ENCODE results near the gene S100A5.
A peak's percentile ranks its signal among the peaks of the same experiment; 100 is the strongest.

Gene S100A5

DNA sequence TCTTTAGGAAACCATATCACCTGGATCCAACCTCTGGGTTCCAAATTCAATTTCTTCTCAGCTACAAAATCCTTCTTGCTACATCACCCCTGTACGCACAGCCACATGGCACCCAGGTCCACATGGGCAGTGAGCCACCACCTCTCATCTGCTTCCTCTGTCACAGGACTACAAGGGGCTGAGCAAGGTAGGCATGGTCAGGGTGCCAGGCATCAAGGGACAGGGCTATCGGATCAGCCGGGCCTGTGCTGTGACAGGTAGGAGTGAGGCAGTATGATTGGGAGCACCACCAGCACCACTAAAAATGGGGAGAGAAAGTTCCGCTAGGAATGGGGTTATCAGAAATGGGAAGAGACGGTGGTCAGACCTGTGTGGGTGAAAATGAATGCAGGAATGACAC, 34.3 kb downstream of the S100A5 start:
- FAIRE-seq, result no peak

DNA sequence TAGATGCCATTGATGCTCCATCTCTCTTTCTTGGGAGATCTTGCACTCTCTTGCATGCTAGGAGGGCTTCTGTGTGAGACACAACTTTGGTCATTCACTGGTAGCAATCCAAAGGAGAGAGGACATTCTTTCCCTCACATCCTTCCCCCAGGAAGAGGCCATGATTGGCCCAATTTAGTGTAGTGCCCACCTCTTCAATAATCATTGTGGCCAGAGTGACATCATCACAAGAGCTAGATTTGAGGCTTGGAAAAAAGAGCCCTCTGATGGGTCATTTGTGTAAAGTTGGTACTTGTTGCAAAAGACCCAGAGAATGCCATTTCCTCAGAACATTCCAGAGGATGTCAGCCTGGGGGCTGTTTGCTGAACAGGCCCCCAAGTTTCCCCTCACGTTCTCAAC, 35.2 kb downstream of the S100A5 start:
- no peak for FAIRE-seq

DNA sequence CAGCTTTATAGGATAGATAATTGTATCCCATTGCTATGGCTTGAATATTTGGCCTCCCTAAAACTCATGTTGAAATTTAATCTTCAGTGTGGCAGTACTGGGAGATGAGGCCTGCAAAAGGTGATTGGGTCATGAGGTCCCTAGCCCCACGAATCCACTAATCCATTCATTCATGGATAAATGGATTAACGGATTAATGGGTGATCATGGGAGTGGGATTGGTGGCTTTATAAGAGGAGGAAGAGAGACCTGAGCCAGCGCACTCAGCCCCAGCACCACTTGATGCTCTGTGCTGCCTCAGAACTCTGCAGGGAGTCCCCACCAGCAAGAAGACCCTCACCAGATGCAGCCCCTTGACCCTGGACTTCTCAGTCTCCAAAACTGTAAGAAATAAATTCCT, 37.0 kb downstream of the S100A5 start:
- no peak for FAIRE-seq

DNA sequence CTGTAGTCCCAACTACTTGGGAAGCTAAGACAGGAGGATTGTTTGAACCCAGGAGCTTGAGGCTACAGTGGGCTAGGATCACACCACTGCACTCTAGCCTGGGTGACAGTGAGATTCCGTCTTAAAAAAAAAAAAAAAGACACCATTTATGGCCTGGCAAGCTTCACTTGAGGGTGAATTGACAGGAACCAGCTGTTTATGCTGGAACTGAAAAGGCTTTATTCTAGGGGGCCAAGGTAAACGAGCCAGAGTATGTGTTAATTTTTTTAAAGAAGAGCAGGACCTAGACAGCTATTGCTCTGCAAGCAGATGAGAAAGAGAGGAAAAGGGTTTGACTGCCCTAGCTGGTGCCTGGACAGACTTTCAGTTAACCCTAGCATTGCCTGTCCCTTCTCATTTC, 42.0 kb downstream of the S100A5 start:
- no peak for FAIRE-seq

DNA sequence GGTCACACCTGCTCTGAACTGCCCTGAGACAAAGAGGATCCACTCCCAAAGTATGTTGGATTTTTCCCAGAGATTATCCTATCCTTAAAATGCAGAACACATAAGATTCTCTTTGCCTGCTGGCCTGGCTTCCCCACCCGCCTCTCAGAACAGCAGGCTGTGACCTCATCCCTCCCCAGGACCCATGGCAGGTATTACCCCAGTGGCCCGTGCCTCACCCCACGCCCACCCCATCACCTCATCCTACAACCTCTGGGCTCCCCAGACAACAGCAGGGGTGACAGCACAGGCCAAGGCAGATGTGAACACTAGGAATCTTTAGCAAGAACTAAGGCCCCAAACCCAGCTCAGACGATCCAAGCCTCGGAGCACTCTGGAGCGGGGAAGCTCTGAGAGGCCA, 45.2 kb downstream of the S100A5 start:
- no peak for FAIRE-seq

DNA sequence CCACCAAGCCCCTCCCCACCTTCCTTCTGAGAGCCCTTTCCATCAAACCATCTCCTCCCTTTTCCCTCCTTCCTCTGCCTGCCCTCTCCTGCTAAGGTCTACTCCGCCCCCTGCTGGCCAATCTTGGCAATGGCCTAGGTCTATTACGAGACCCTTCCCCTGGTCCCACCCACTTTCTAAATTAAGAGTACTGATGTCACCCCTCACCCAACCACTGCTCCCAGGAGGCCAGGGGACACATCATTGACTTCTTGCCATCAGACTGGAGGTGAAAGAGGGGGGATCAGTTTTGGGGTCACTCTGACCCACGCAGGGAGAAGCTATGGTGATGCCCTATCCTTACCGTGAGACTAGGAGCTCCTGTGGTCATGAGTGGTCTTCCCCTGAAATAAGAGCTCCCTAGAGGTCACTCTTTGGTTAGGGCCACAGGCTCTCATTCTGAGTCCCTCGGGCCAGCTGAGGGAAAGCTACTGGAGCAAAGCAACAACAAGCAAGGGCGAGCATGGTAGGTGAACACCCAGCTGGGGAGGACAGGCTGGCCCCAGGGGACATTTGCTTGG, 45.7 kb downstream of the S100A5 start:
- peak; percentile 43 for FAIRE-seq

DNA sequence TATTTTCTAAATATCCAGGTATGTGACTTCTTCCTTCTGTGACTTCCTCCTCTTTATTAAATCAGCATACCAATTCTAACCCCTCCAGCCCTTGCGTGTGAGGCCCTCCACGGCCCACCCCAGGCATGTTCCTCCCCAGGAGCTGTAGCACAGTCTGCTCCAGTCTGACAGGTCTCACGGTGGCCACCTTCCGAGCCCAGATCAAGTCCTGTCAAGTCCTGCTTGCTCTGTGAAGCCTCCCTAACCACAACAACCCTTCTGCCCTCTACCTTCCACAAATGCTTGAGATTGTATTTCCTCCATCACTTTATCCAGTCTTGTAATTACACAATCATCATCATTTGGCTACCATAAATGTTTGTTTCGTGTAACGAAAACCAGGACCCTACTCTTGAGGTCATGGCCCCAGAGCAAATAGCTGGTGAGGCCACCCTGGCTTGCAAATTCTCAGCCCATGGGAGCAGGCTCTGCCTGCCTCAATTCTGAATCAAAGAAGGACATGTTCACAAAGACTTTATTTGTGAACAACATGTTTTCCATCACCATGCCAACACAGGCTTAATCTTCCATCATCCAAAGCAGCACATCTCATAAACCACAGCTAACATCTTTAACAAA, 47.3 kb downstream of the S100A5 start:
- FAIRE-seq, result no peak

DNA sequence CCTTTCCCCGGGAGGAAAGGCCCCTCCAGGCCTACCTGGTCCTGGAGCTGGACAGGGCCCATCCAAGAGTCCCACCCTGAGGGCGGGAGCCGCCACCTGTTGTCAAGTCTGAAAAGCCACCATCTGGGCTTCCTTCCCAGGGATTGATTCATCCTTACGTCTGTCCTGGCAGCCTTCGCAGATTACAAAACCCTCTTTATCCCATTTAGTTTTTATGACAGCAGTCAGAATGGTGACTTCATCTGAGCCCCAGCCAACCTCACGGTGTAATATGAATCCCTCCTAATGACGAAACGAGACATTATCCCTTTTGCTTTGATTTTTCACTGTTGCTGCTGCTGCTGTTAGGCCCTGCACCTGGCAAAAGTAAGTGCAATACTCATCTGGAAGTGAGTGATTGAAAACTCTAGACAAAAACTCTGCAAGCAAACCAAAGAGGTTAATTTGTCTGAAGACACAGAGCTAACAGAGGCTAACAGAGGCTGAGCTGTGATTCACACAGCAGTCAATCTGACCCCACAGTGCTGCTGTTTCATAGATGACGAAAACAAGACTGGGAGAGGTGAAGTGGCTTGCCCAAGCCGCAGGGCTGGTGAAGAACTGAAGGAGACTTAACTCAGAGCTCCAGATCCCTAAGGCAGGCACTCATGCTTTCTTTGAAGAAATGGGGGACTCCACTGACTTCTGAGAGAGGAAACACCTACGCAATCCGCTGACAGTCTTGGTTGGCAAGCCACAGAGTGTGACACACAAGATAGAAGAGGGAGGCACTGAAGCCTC, 50.3 kb downstream of the S100A5 start:
- FAIRE-seq, result no peak

DNA sequence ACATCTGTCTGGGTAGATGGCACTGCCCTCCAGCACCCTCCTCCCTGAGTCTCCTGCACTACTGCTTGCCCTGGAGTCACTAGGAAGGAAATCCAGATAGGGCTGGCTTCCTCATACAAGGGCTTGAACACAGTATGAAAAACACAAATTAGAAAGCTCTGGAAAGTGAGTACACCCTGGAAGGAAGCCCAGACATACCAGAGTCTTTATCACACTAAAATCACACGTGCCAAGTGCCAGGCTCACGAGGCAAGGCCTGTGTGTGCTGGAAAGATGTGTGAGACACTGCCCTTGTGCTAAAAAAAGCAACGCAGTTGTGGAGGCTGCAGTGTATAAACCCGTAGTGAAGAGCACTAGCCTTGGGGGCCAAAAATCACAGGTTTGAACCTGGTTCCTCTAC, 52.0 kb downstream of the S100A5 start:
- FAIRE-seq, result no peak

DNA sequence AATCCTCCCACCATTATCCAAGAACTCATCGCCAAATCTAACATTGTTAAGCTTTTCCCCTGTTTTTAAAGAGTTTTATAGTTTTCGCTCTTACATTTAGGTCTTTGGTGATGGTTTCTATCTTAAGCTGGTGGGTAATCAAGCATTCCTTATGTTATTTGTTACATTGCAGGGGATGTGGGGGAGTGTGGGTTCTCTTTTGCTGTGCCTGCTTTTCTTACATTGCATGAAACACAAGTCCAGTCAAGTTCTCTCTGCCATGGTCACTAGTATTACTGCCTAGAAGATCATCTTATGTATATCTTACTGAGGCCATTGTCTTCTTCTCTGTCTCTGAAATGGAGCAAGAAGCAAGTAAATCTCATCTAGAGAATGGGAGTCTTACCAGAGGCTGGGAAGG, 53.0 kb downstream of the S100A5 start:
- FAIRE-seq, result no peak
